ENCODE measurements around the gene KRTAP2-4.
"Not testable (repeated sequence)": the region's sequence is repeated elsewhere in the genome, so short reads cannot be mapped to it uniquely, and the experiment has no call there.

DNA sequence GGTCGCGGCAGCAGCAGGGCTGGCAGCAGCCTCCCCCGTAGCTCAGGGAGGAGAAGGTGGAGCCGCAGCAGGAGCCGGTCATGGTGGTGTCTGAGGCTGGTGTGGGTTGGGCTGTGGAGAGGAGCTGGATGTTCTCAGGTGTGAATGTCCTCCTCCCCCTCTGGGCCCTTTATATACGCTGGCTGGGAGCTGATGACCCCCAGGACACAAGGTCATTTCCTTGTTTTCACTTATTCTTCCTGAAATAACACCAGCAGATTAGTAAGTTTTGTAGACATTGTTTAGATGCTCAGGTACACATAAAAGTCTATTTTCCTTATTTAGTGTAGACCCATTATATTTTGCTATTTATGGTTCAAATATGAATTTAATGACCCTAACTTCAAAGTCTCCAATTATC lies 10.5 kb downstream of the KRTAP2-4 start, which contains the start of gene KRTAP2-2:
- not testable (repeated sequence) for TF ChIP-seq CREM (IDR thresholded peaks at IDR 0.05); CREM (CRISPR knock-in tag; IDR thresholded peaks at IDR 0.05); TRIM24 (CRISPR knock-in tag; IDR thresholded peaks at IDR 0.05); RBFOX2 (IDR thresholded peaks at IDR 0.05; ENCODE audit: low read depth, low read length)
- TF ChIP-seq, protein P1, sequence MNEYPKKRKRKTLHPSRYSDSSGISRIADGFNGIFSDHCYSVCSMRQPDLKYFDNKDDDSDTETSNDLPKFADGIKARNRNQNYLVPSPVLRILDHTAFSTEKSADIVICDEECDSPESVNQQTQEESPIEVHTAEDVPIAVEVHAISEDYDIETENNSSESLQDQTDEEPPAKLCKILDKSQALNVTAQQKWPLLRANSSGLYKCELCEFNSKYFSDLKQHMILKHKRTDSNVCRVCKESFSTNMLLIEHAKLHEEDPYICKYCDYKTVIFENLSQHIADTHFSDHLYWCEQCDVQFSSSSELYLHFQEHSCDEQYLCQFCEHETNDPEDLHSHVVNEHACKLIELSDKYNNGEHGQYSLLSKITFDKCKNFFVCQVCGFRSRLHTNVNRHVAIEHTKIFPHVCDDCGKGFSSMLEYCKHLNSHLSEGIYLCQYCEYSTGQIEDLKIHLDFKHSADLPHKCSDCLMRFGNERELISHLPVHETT (CRISPR knock-in tag; conservative IDR thresholded peaks at IDR 0.05): not testable (repeated sequence)
- TF ChIP-seq, protein P2, sequence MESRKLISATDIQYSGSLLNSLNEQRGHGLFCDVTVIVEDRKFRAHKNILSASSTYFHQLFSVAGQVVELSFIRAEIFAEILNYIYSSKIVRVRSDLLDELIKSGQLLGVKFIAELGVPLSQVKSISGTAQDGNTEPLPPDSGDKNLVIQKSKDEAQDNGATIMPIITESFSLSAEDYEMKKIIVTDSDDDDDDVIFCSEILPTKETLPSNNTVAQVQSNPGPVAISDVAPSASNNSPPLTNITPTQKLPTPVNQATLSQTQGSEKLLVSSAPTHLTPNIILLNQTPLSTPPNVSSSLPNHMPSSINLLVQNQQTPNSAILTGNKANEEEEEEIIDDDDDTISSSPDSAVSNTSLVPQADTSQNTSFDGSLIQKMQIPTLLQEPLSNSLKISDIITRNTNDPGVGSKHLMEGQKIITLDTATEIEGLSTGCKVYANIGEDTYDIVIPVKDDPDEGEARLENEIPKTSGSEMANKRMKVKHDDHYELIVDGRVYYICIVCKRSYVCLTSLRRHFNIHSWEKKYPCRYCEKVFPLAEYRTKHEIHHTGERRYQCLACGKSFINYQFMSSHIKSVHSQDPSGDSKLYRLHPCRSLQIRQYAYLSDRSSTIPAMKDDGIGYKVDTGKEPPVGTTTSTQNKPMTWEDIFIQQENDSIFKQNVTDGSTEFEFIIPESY (CRISPR knock-in tag; IDR thresholded peaks at IDR 0.05): not testable (repeated sequence)

Data from HepG2 (cell line).